HG03066 (cell line): Measurements from ENCODE around the gene ODR4.
A peak's percentile ranks its signal among the peaks of the same experiment; 100 is the strongest.
"Not testable (repeated sequence)": the region's sequence is repeated elsewhere in the genome, so short reads cannot be mapped to it uniquely, and the experiment has no call there.

Source experiments
- ATAC-seq: cut with Tn5 transposase; IDR thresholded peaks from one replicate; pipeline ENCODE4 v1.9.1; 2021; ENCODE audit warnings: low read depth; ENCODE audit not compliant: unreplicated experiment

ODR4 gene

GRCh38 chr1:186375152-186375928 is at the start of gene ODR4, which contains the start of gene TPR:
Gene ODR4 (plus strand): TSS chr1:186375838. CDS start chr1:186379786, 3,948 bp downstream.
Gene TPR (minus strand): TSS chr1:186375253. CDS start chr1:186375028, 225 bp downstream.
- peak; percentile 81 for ATAC-seq

GRCh38 chr1:186326009-186326408 is 49.6 kb upstream of the ODR4 start:
- no peak for ATAC-seq

GRCh38 chr1:186327331-186327730 is 48.3 kb upstream of the ODR4 start:
- no peak for ATAC-seq

GRCh38 chr1:186330758-186331157 is 44.9 kb upstream of the ODR4 start:
- no peak for ATAC-seq

- ATAC-seq, result no peak
Measured at GRCh38 chr1:186337554-186337953, 38.1 kb upstream of the ODR4 start.

GRCh38 chr1:186340772-186341171 is 34.9 kb upstream of the ODR4 start:
- ATAC-seq, result no peak

GRCh38 chr1:186347837-186348691 is 27.6 kb upstream of the ODR4 start:
- ATAC-seq, result not testable (repeated sequence)

GRCh38 chr1:186374303-186375151 is 1.1 kb upstream of the ODR4 start:
- ATAC-seq, result peak; percentile 29

GRCh38 chr1:186375929-186376319 is 286 bp downstream of the ODR4 start:
- no peak for ATAC-seq

GRCh38 chr1:186386725-186387383 is 11.2 kb downstream of the ODR4 start:
- ATAC-seq, result no peak

GRCh38 chr1:186390925-186391324 is 15.3 kb downstream of the ODR4 start:
- no peak for ATAC-seq

- ATAC-seq, result no peak
Measured at GRCh38 chr1:186391841-186392240, 16.2 kb downstream of the ODR4 start.

- not testable (repeated sequence) for ATAC-seq
Measured at GRCh38 chr1:186392711-186393110, 17.1 kb downstream of the ODR4 start.

- not testable (repeated sequence) for ATAC-seq
Measured at GRCh38 chr1:186401446-186401845, 25.8 kb downstream of the ODR4 start.

- no peak for ATAC-seq
Measured at GRCh38 chr1:186403632-186404031, 28.0 kb downstream of the ODR4 start.

- ATAC-seq, result no peak
Measured at GRCh38 chr1:186404454-186405051, 28.9 kb downstream of the ODR4 start.

GRCh38 chr1:186409091-186409490 is 33.5 kb downstream of the ODR4 start:
- no peak for ATAC-seq

- ATAC-seq, result no peak
Measured at GRCh38 chr1:186413319-186413718, 37.7 kb downstream of the ODR4 start.

GRCh38 chr1:186418503-186418902 is 42.9 kb downstream of the ODR4 start:
- ATAC-seq, result no peak

- no peak for ATAC-seq
Measured at GRCh38 chr1:186420311-186420710, 44.7 kb downstream of the ODR4 start.
